H9 (cell line): ENCODE measurements around the gene EPB41L2. TPM values are rescaled to one million over a fixed set of nuclear protein-coding genes. Genes with fewer than 3 reads are reported as not detected.

ENCODE experiments used
- DNase-seq: peaks from one replicate; pipeline ENCODE4 v3.0.0-alpha.2; 2017
- H2AFZ ChIP-seq: one replicate; pipeline ENCODE4 v1.6.1; 2013; ENCODE audit warnings: mild to moderate bottlenecking, low read length, control low read depth, moderate library complexity
- H2AK5ac ChIP-seq: 2 replicates; pipeline ENCODE4 v1.6.1; 2013; ENCODE audit warnings: low read length, control low read depth, mixed read lengths; ENCODE audit not compliant: insufficient read length
- H2BK120ac ChIP-seq: one replicate; pipeline ENCODE4 v1.6.1; 2013; ENCODE audit warnings: low read depth, mild to moderate bottlenecking, low read length, control low read depth, inconsistent platforms; ENCODE audit not compliant: poor library complexity, severe bottlenecking
- H2BK12ac ChIP-seq: 2 replicates; pipeline ENCODE4 v1.6.1; 2013; ENCODE audit warnings: low read length, control low read depth, mixed read lengths, low read depth; ENCODE audit not compliant: insufficient read length
- H2BK15ac ChIP-seq: 2 replicates; pipeline ENCODE4 v1.6.1; 2013; ENCODE audit warnings: low read depth, low read length, control low read depth
- H2BK20ac ChIP-seq: one replicate; pipeline ENCODE4 v1.6.1; 2013; ENCODE audit warnings: low read depth, mild to moderate bottlenecking, low read length, control low read depth, inconsistent platforms; ENCODE audit not compliant: poor library complexity, severe bottlenecking
- H2BK5ac ChIP-seq: 2 replicates; pipeline ENCODE4 v1.6.1; 2013; ENCODE audit warnings: low read length, control low read depth, mixed read lengths; ENCODE audit not compliant: insufficient read length
- H3K14ac ChIP-seq: 2 replicates; pipeline ENCODE4 v1.6.1; 2013; ENCODE audit warnings: low read length, control low read depth; ENCODE audit not compliant: insufficient read depth
- H3K18ac ChIP-seq: 2 replicates; pipeline ENCODE4 v1.6.1; 2013; ENCODE audit warnings: low read depth, mild to moderate bottlenecking, mixed read lengths, low read length, control low read depth; ENCODE audit not compliant: insufficient read length
- H3K23ac ChIP-seq: 2 replicates; pipeline ENCODE4 v1.6.1; 2013; ENCODE audit warnings: low read length, control low read depth, mixed read lengths, low read depth; ENCODE audit not compliant: insufficient read length
- H3K23me2 ChIP-seq: 2 replicates; pipeline ENCODE4 v1.6.1; 2013; ENCODE audit warnings: low read depth, mild to moderate bottlenecking, mixed read lengths, low read length, control low read depth; ENCODE audit not compliant: insufficient read length, poor library complexity, severe bottlenecking
- H3K27ac ChIP-seq: 2 replicates; pipeline ENCODE4 v1.5.1; 2013; ENCODE audit warnings: low read length, control low read depth, mixed read lengths, low read depth; ENCODE audit not compliant: insufficient read length
- H3K27me3 ChIP-seq: 2 replicates; pipeline ENCODE4 v1.6.1; 2013; ENCODE audit warnings: low read length, control low read depth, inconsistent platforms; ENCODE audit not compliant: insufficient read depth
- H3K4ac ChIP-seq: 2 replicates; pipeline ENCODE4 v1.6.1; 2013; ENCODE audit warnings: low read depth, mild to moderate bottlenecking, control low read depth, inconsistent platforms, low read length, moderate library complexity
- H3K4me1 ChIP-seq: 2 replicates; pipeline ENCODE4 v1.6.1; 2013; ENCODE audit warnings: low read length, control low read depth, inconsistent platforms; ENCODE audit not compliant: insufficient read depth
- H3K4me2 ChIP-seq: 2 replicates; pipeline ENCODE4 v1.6.1; 2013; ENCODE audit warnings: low read length, control low read depth, mixed read lengths; ENCODE audit not compliant: insufficient read length, insufficient read depth
- H3K56ac ChIP-seq: 2 replicates; pipeline ENCODE4 v1.6.1; 2013; ENCODE audit warnings: low read depth, mild to moderate bottlenecking, mixed read lengths, low read length, control low read depth; ENCODE audit not compliant: insufficient read length
- H3K79me1 ChIP-seq: 2 replicates; pipeline ENCODE4 v1.6.1; 2013; ENCODE audit warnings: low read depth, mild to moderate bottlenecking, moderate library complexity, low read length, control low read depth, inconsistent platforms; ENCODE audit not compliant: insufficient read depth, poor library complexity, severe bottlenecking
- H3K79me2 ChIP-seq: 2 replicates; pipeline ENCODE4 v1.6.1; 2013; ENCODE audit warnings: low read length, control low read depth, inconsistent platforms; ENCODE audit not compliant: insufficient read depth
- H3K9ac ChIP-seq: 2 replicates; pipeline ENCODE4 v1.6.1; 2013; ENCODE audit warnings: low read length, control low read depth, mixed read lengths; ENCODE audit not compliant: insufficient read length; ENCODE audit errors: extremely low read depth
- H3K9me3 ChIP-seq: one replicate; pipeline ENCODE4 v1.6.1; 2013; ENCODE audit warnings: low read depth, low read length, inconsistent platforms; ENCODE audit not compliant: control insufficient read depth
- H3T11ph ChIP-seq: one replicate; pipeline ENCODE4 v1.6.1; 2013; ENCODE audit warnings: mild to moderate bottlenecking, low read length, control low read depth, inconsistent platforms
- H4K20me1 ChIP-seq: one replicate; pipeline ENCODE4 v1.6.1; 2013; ENCODE audit not compliant: control insufficient read depth, insufficient read length, insufficient read depth
- H4K5ac ChIP-seq: 2 replicates; pipeline ENCODE4 v1.6.1; 2013; ENCODE audit warnings: low read depth, mild to moderate bottlenecking, mixed read lengths, low read length, control low read depth; ENCODE audit not compliant: insufficient read length
- H4K8ac ChIP-seq: replicated peaks from 2 replicates; pipeline ENCODE4 v1.6.1; 2013; ENCODE audit warnings: low read length, control low read depth, mixed read lengths, low read depth; ENCODE audit not compliant: insufficient read length
- H4K91ac ChIP-seq: 2 replicates; pipeline ENCODE4 v1.6.1; 2013; ENCODE audit warnings: low read depth, mild to moderate bottlenecking, moderate library complexity, mixed read lengths, low read length, control low read depth; ENCODE audit not compliant: insufficient read length
- H3K27ac Mint-ChIP-seq, 3 experiments: 2 replicates in 2 of 3; 3 replicates in 1 of 3; pipeline ENCODE4 v1.8.0; 2020 to 2021; ENCODE audit warnings: mixed read lengths in 3 of 3, mild to moderate bottlenecking in 1 of 3, moderate library complexity in 1 of 3
- H3K27me3 Mint-ChIP-seq: 2 replicates; pipeline ENCODE4 v1.8.0; 2021; ENCODE audit warnings: low read depth, mild to moderate bottlenecking, moderate library complexity, mixed read lengths
- H3K36me3 Mint-ChIP-seq, 3 experiments: 2 replicates in 2 of 3; 3 replicates in 1 of 3; pipeline ENCODE4 v1.8.0; 2020 to 2021; ENCODE audit warnings: low read depth in 3 of 3, mixed read lengths in 3 of 3; ENCODE audit not compliant: insufficient read depth in 1 of 3
- H3K4me1 Mint-ChIP-seq, 2 experiments: 2 replicates each; pipeline ENCODE4 v1.8.0; 2020; ENCODE audit warnings: mixed read lengths in 2 of 2
- H3K4me3 Mint-ChIP-seq, 2 experiments: 2 replicates in 1 of 2; 3 replicates in 1 of 2; pipeline ENCODE4 v1.8.0; 2020 to 2021; ENCODE audit warnings: mild to moderate bottlenecking in 2 of 2, mixed read lengths in 2 of 2, moderate library complexity in 1 of 2
- H3K9me3 Mint-ChIP-seq, 2 experiments: 2 replicates in 1 of 2; 3 replicates in 1 of 2; pipeline ENCODE4 v1.8.0; 2020; ENCODE audit warnings: mild to moderate bottlenecking in 2 of 2, mixed read lengths in 2 of 2, moderate library complexity in 1 of 2
- CTCF ChIP-seq: fragments of 200-600 bp; sonication (generic); conservative IDR thresholded peaks from 3 replicates; pipeline ENCODE4 v1.8.0; 2021; ENCODE audit warnings: antibody characterized with exemption, mild to moderate bottlenecking
- WGBS: extraction: QIAGEN DNeasy Blood & Tissue Kit; methylation state at CpG from one replicate; pipeline ENCODE4 v1.1.7; 2013; ENCODE audit warnings: missing lambda C conversion rate, low lambda C conversion rate, mixed read lengths; ENCODE audit not compliant: insufficient read length; ENCODE audit errors: extremely low coverage; 5-methylcytosine and 5-hydroxymethylcytosine counted together
- total RNA-seq: library from RNA; stranded (reverse); gene quantifications from 2 replicates; pipeline ENCODE4 v1.2.1, GENCODE V29; 2021

EPB41L2 gene
- total RNA-seq, 1 experiment from 2014 or later = 90.2 TPM

- Histone ChIP-seq H2BK20ac (no peak overlapping the region), H3K56ac (no peak overlapping the region), H3K4ac (no peak overlapping the region), H3T11ph (no peak overlapping the region), H3K4me2 (no peak overlapping the region), H4K91ac (no peak overlapping the region), H3K27me3 (no peaks in the 10 kb centered on the region), H3K27ac (no peak overlapping the region), H2BK5ac (no peak overlapping the region), H3K9ac (no peak overlapping the region), H2AK5ac (no peak overlapping the region), H3K9me3 (peaks cover 20% of the 10 kb centered on the region), H4K8ac (no peak overlapping the region), H3K79me2 (peaks cover 14% of the 10 kb centered on the region; the same call in 1 of the 2 replicates), H3K18ac (no peak overlapping the region), H3K4me1 (0 out of 2 replicates have a peak, but pooled peaks cover 4% of the 10 kb centered on the region), H2BK120ac (no peak overlapping the region), H2BK15ac (no peak overlapping the region), H4K5ac (no peak overlapping the region), H3K79me1 (no peaks in the 10 kb centered on the region), H3K23me2 (peaks cover 9% of the 10 kb centered on the region), H4K20me1 (no peaks in the 10 kb centered on the region), H2BK12ac (no peak overlapping the region), H3K23ac (no peak overlapping the region), H3K14ac (no peak overlapping the region), H2AFZ (no peak overlapping the region)
- no peak for TF ChIP-seq CTCF
- peaks cover 22 to 28% of the 10 kb centered on the region in 2 experiments for H3K9me3 Mint-ChIP-seq
- WGBS = no CpG with 5 or more reads among the region's 1 CpG
- H3K4me1 Mint-ChIP-seq = peaks cover 22 to 26% of the 10 kb centered on the region in 2 experiments
- H3K36me3 Mint-ChIP-seq = peaks cover 19 to 38% (median 21%) of the 10 kb centered on the region in 3 experiments
- peaks cover 2% of the 10 kb centered on the region; the same call in 1 of the 2 replicates for H3K27me3 Mint-ChIP-seq
- DNase-seq = no peak
- H3K4me3 Mint-ChIP-seq = no peak overlapping the region
- no peak overlapping the region for H3K27ac Mint-ChIP-seq
These were observed 4.8 kb downstream of the EPB41L2 start for GRCh38 chr6:131058236-131058635.
